Activated T-helper 1 cell treated with anti-CD3 and anti-CD28 coated beads, Interleukin-2, amount 50 U/mL, for 16 hours (primary cell): ENCODE results near the gene NAPSA.
"Not testable (repeated sequence)": the region's sequence is repeated elsewhere in the genome, so short reads cannot be mapped to it uniquely, and the experiment has no call there.

Source experiments
- DNase-seq, 2 donors: peaks; one replicate each; pipeline ENCODE4 v3.0.0-alpha.2; 2020; ENCODE audit warnings: low read depth in 1 of 2, low spot score in 1 of 2

Gene NAPSA

GRCh38 chr19:50361290-50362029 lies 4.0 kb downstream of the NAPSA start:
- no peak for DNase-seq

DNA sequence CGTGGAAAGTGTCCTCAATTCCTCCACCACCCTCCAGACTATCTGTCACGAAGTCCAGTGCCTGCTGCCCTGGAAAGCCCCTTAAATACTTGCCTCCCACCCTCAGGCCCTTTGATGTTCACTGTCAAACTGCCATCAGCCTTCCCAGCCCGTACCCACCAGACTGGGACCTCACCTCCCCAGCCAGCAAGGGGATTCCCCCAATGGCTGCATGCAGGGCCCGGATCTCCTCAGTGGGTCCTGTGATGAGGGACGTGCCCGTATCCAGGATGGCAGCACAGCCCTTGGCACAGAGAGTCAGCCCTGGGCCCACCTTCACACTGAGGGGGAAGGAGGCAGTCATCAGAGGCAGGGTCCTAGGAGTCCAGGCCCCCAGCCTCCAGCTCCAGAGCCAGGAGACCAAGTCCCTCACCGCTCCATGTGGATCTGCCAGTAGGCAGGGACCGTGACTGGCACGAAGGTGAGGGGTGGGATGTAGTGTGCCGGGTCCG lies 6.1 kb downstream of the NAPSA start:
- DNase-seq = no peak

GRCh38 chr19:50358483-50359327 lies 6.7 kb downstream of the NAPSA start:
- DNase-seq = peak; percentile 47 to 65

GRCh38 chr19:50357178-50358100 lies 8.0 kb downstream of the NAPSA start:
- DNase-seq = peak; percentile 64 to 76

DNA sequence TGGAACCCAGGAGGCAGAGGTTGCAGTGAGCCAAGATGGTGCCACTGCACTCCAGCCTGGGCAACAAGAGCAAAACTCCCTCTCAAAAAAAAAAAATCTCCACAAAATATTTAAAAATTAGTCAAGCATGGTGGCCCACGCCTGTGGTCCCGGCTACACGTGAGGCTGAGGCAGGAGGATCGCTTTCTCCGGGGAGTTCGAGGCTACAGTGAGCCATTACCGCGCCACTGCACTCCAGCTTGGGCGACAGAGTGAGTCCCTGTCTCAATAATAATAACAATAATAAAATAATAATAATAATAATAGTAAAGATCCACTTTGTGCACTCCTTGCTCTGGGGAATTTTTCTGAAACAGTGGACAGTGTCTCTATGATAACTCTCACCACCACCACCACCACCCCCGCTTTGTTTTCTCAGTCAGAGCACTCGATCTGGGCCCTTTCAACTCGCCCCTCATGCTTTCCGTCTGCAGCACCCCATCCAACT lies 8.7 kb downstream of the NAPSA start:
- DNase-seq = no peak

DNA sequence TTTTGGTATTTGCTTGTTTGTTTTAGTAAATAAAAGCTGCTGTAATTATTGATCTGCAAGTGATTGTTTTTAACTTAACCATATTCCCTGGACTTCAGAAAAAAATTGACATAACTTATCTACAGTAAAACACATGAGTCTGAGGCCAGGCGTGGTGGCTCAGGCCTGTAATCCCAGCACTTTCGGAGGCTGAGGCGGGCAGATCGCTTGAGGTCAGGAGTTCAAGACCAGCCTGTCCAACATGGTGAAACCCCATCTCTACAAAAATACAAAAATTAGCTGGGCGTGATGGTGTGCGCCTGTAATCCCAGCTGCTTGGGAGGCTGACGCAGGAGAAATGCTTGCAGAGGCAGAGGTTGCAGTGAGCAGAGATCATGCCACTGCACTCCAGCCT lies 12.0 kb downstream of the NAPSA start:
- not testable (repeated sequence) for DNase-seq

DNA sequence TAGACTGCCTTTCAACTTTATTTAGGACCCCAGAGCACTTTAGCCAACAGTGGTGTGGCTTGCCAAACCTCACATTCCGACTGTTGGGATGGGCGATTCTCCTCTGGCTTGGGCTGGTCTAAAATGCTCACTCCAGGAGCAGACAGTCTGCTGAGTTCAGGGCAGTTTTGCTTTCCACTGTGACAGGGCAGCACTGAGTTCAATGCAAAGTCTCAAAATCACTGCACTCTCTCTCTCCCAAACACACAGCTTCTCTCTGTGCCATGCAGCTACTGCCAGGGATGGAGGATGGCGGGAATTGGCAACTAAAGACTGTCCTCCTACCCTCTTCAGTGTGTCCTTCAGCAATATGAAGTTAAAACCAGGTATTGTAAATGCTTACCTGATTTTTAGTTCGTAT lies 13.2 kb downstream of the NAPSA start:
- no peak for DNase-seq

- no peak for DNase-seq
These were observed 16.0 kb downstream of the NAPSA start for GRCh38 chr19:50349277-50350057.

- not testable (repeated sequence) for DNase-seq
These were observed 18.3 kb downstream of the NAPSA start for GRCh38 chr19:50347089-50347581.

DNA sequence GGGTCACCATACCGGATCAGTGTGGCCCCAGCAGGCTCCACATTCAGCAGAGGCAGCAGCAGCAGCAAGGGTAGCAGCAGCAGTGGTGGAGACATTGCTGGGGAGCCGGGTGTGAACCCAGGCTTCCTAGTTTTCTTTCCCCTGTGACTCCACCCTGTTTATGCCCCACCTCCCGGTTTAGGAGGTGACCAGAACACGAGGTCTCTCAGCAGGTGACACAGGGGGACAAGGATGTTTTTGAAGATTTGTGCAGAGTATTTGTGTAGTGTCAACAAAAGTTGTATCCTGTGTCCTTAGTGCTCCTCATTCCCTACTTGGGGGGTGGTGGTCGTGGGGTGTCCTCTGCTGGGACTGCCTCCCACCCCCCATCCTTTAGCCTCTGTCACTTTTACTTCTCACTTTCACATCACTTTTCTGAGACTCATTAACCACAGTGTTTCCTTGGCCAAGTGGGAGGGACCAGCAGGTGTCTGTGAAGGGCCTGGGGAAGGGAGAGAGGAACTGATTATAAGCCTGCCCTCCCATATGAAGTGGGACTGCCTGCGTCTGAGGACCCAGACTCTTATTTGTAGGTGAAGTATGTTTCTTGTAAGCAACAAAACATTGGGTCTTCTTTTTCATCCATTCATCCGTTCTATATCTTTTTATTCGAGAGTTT lies 20.6 kb downstream of the NAPSA start:
- no peak for DNase-seq

GRCh38 chr19:50341091-50341564 lies 24.3 kb downstream of the NAPSA start:
- DNase-seq = no peak

- DNase-seq = no peak
These were observed 25.1 kb downstream of the NAPSA start for GRCh38 chr19:50340331-50340730.

GRCh38 chr19:50337031-50337430 lies 28.4 kb downstream of the NAPSA start:
- not testable (repeated sequence) for DNase-seq

- DNase-seq = no peak
These were observed 30.6 kb downstream of the NAPSA start for GRCh38 chr19:50334741-50335421.

GRCh38 chr19:50333737-50334617 lies 31.5 kb downstream of the NAPSA start:
- peak; percentile 62 to 70 for DNase-seq

GRCh38 chr19:50333235-50333736 lies 32.2 kb downstream of the NAPSA start:
- peak; percentile 66 to 81 for DNase-seq

DNA sequence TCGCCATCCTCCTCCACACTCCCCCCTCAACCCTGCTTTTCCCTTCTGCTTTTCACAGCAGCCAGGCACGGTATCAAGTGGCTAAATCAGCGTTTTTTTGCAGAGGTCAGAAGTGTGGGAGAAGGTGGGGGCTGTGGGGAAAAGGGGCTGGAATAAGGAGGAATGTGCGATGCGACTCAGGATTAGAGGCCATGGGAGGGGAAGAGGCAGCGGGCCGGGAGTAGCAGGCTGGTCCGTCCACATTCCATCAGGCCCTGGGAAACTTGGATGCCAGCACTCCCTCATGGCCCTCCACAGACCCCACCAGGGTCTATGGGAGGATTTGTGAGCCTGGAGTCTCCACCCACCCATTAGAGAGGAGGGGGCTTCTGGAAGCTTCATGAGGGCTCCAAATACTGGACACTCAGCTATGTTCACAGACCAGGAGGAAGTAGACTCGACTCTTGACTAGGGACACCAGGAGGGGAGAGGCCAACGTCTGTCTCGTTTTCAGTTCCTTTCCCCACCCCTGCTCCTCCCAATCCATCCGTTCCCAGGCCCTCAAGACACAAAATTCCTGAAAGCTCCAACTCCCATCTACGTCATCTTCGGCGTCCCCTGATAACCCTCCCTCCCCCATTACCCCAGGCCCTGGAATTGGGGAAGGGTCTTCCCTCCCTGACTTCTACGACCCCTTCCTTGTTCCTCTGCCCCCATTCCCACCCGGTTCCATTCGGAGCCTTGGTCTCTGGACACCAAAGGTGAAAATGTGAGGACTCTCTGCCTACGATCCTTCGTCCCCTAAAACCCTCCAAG lies 33.0 kb downstream of the NAPSA start:
- DNase-seq = no peak
